HG02798 (cell line): Measurements from ENCODE around the gene RBM26.
"Not testable (repeated sequence)": the region's sequence is repeated elsewhere in the genome, so short reads cannot be mapped to it uniquely, and the experiment has no call there.

Source experiments
- ATAC-seq: cut with Tn5 transposase; IDR thresholded peaks from one replicate; pipeline ENCODE4 v1.9.1; 2021; ENCODE audit warnings: mild to moderate bottlenecking; ENCODE audit not compliant: unreplicated experiment, poor library complexity

Gene RBM26

GRCh38 chr13:79392882-79393563 is 13.0 kb downstream of the RBM26 start:
- peak; percentile 61 for ATAC-seq

- ATAC-seq = no peak
Observed at GRCh38 chr13:79389026-79389425, 17.0 kb downstream of the RBM26 start.

DNA sequence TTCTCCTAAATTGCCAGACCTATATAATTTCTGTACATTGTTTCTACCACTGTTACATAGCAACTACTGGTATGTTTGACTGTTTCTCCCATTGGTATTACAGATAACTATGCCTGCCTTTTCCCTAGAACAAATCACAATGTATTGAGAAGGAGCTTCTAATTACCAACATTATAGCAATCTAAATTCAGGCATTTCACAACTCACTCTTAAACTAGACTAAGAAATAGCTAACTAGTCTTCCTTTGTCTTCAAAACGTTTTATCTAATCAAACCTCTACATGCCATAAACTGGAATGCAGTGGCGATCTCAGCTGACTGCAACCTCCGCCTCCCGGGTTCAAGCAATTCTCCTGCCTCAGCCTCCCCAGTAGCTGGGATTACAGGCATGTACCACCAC is 18.2 kb downstream of the RBM26 start:
- no peak for ATAC-seq

DNA sequence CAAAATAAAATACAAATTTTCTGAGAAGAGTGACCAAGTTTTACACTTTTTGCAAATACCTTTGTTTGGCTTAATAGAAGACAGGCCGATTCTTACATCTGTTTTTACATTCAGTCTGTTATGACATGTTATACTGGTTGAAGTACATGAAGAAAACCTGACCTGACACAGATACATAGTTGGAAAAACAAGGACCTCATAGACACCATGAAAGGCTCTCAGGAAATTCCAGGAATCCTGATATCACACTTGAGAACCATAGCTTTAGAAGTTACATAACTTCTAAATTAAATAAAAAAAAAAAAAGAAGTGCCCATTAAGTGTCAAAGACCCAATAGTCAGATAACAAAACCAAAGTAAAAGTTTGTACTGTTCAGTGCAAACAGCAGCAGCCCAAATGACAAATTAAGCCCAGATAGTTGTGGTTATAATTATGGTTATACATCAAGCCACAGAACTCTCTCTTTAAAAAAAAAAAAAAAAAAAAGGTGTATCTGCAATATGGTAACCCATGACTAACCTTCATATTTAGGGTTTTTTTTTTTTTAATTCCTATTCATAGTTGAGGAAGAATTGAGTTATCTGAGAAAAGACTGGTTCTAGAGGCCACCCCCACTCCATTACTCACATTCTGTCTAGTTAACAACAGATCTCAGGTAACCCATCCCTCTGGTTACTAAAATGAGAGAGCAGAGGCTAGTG is 19.8 kb downstream of the RBM26 start:
- ATAC-seq = peak; percentile 8

GRCh38 chr13:79385694-79386093 is 20.4 kb downstream of the RBM26 start:
- ATAC-seq = peak; percentile 91

- ATAC-seq = no peak
Observed at GRCh38 chr13:79384022-79384610, 21.9 kb downstream of the RBM26 start.

DNA sequence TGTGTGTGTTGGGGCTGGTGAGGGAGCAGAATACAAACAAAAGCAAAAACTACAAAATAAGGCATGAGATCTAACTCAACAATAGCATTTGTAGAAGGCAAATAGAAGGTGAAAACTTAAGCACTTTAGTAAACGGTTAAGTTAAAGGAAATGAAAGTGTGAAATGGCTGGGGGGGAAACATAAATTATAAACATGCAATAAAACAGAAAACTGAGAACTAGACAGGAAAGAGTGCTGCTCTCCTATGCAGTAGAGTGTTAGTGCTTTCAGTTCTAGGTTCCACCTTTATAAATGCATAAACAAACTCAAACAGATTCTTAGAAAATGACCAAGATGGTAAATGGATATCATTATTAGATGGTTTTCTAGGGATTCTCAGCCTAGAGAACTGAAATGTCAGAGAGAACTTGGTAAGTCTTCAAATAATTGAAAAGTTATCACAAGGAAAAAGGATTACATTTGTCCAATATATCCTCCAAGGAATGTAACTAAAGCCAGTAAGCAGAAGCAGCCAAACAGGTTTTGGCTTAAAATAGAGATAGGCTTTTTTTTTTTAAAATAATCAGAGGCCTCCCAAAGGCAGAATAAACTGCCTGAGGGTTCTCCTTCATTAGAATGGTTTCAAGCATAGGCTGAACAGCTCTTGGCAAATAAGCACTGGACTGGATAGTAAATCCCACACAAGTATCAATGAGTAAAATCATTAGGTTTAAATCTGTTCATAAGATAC is 23.3 kb downstream of the RBM26 start:
- ATAC-seq = peak; percentile 55

DNA sequence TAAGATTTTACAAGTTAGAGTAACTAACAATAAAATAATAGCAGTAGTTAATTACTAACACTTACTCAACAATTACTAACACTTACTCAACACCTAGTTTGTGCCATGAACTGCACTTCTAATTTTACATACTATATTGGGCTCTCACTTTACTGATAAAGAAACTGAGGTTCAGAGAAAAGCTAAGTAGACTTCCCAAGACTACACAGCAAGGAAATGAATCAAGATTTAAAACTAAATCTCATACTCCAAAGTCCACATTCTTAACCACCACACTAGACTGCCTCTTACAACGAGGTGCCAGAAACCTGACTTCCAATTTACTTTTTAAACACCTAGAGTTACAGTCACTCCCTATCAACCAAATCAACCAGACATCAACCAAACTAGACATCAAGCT is 25.1 kb downstream of the RBM26 start:
- ATAC-seq = no peak

- no peak for ATAC-seq
Observed at GRCh38 chr13:79379274-79379673, 26.8 kb downstream of the RBM26 start.

DNA sequence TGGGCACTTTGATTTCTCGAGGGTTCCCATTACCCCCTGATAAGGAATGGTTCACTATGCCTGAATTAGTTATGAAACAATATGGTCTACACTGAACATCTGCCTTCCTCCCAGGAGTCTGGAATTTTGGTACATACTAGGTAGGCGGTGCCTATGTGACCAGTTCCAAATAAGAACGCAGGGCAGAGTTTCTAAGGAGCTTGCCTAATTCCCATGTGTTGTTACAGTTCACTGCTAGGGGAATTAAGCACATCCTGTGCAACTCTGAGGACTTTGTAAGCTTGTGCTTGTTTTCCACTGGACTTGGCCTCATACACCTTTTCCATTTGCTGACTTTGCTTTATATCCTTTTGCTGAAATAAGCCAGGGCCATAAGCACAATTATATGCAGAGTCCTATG is 29.2 kb downstream of the RBM26 start:
- no peak for ATAC-seq

- no peak for ATAC-seq
Observed at GRCh38 chr13:79374578-79374977, 31.5 kb downstream of the RBM26 start.

DNA sequence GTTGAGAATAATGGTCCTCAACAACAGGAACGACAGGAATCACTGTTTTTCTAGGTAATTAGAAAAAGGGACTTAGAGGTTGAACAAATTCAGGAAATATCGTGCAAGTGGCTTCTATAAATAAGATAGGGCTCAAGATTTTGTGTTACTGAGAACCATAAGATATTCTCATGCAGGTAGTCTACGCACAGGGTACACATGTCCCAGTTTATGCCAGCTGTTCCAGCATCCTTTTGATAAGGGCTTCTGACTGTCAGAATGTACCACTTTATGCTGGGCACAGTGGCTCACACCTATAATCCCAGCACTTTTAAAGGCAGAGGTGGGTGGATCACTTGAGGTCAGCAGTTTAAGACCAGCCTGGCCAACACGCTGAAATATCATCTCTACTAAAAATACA is 32.1 kb downstream of the RBM26 start:
- no peak for ATAC-seq

DNA sequence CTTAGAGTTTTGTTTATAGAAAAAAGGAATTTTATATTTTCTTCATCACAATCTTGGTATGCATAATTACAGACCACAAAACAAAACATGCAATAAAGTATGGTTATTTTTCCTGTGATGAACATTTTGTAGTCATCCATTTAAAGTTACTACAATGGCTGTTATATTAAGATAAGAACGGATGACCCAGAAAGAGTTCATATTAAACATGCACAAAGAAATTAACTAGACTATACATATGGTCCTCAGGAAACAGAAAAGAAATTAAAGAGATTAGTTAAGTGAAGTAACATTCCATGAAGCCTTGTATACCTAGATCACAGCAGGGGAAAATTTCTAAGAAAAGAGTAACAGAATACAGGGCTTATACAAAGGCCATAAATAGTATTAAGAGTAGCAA is 36.8 kb downstream of the RBM26 start:
- no peak for ATAC-seq

DNA sequence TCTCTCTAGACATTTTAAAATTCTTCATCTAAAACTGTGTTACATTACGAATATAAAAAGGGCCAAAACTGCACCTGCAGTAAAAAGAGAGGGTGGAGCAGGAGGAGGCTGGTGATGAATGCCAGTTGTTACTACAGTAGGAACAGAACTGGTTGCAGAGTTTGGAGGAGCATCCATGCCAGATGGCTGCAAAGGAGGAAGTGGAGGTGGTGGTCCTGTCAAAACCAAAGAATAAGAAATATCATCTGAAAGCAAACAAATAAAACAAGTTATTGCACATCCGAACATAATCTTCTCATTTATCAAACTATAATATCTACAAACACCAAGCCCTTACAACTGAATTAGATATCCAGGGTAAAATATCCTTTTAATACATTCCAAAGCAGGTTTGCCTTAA is 40.1 kb downstream of the RBM26 start:
- ATAC-seq = no peak

- no peak for ATAC-seq
Observed at GRCh38 chr13:79361299-79361698, 44.8 kb downstream of the RBM26 start.

DNA sequence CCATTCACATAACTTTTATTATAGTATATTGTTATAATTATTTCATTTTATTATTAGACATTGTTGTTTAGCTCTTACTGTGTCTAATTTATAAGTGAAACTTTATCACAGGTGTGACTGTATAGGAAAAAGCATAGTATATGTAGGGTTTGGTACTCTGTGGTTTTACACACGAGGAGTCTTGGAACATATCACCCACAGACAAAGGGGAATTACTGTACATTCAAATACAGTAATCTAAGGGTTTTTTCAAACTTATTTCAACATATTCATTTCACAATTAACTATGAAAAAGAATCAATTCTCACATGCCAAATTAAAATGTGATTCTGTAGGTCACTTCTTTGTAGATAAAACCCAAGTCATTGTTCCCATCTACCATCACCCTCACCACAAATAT is 46.0 kb downstream of the RBM26 start:
- ATAC-seq = peak; percentile 36

- ATAC-seq = no peak
Observed at GRCh38 chr13:79359064-79359463, 47.0 kb downstream of the RBM26 start.

DNA sequence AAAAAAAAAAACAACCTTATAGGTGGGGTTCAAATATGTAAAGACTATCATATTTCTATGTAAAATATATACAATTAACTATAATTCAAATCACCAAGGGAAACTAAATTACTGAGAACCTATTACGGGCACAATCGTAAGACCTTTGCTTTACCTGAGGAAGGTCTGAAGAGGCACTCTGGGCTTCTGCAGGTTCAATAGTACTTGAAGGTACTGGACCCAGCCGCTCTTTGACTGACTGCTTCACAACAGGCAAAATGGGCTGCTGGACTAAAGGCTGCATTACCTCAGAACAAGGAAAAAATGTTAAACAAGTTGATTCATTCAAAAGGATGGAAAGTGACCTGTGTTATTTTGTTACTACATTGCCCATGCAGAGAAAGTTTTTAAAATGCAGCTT is 51.8 kb downstream of the RBM26 start:
- no peak for ATAC-seq

- no peak for ATAC-seq
Observed at GRCh38 chr13:79353693-79354092, 52.4 kb downstream of the RBM26 start.

DNA sequence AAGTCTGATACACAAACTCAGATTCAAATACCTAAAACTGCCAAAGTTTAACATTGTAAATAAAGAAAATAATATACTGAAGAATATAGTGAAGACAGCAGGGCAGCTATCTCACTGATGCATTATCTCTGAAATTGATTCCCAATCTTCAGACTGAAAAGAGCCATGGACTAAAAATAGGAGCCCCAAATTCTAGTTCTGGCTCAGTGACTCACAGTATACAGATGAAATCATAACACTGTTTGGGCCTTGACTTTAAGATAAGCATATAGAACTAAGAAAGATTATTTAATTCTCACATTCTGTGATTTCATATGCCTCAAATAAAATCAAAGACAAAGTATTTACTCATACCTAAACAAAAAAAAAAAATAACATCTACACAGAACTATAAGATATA is 53.9 kb downstream of the RBM26 start:
- no peak for ATAC-seq

- not testable (repeated sequence) for ATAC-seq
Observed at GRCh38 chr13:79349608-79350007, 56.4 kb downstream of the RBM26 start.
